Neural cell (in vitro differentiated cells): Measurements from ENCODE around the gene STRN3. TPM values are rescaled to one million over a fixed set of nuclear protein-coding genes. Genes with fewer than 3 reads are reported as not detected.

ENCODE experiments used
- H2AFZ ChIP-seq: fragments of 200-600, 300-800 bp; sonication (generic), shearing (Covaris generic); 2 replicates; pipeline ENCODE4 v1.6.0; 2014; ENCODE audit warnings: low read depth, mild to moderate bottlenecking, antibody characterized with exemption, low read length, moderate library complexity
- H3F3A ChIP-seq: fragments of 200-600 bp; shearing (Covaris generic); 2 replicates; pipeline ENCODE4 v1.6.1; 2016; ENCODE audit warnings: mild to moderate bottlenecking, moderate library complexity, mixed read lengths, antibody characterized with exemption, low read length; ENCODE audit not compliant: insufficient read depth, poor library complexity, severe bottlenecking
- H3K27ac ChIP-seq: fragments of 200-600, 300-800 bp; sonication (generic), shearing (Covaris generic); 2 replicates; pipeline ENCODE4 v1.5.1; 2014; ENCODE audit warnings: mild to moderate bottlenecking, low read length, moderate library complexity
- H3K27me3 ChIP-seq: fragments of 300-800, 200-600 bp; sonication (generic), shearing (Covaris generic); 2 replicates; pipeline ENCODE4 v1.6.0; 2014; ENCODE audit warnings: mild to moderate bottlenecking, low read depth, low read length, moderate library complexity; ENCODE audit not compliant: insufficient read depth
- H3K36me3 ChIP-seq: fragments of 300-800, 200-600 bp; sonication (generic), shearing (Covaris generic); 2 replicates; pipeline ENCODE4 v1.5.1; 2014; ENCODE audit warnings: mild to moderate bottlenecking, antibody characterized with exemption, low read length, moderate library complexity; ENCODE audit not compliant: insufficient read depth
- H3K4me2 ChIP-seq: fragments of 300-800, 200-600 bp; sonication (generic), shearing (Covaris generic); 2 replicates; pipeline ENCODE4 v1.6.0; 2014; ENCODE audit warnings: mild to moderate bottlenecking, low read length
- H3K4me3 ChIP-seq: fragments of 300-800, 200-600 bp; sonication (generic), shearing (Covaris generic); 2 replicates; pipeline ENCODE4 v1.5.1; 2014; ENCODE audit warnings: mild to moderate bottlenecking, low read length, moderate library complexity
- H3K79me2 ChIP-seq: fragments of 200-600 bp; shearing (Covaris generic); replicated peaks from 2 replicates; pipeline ENCODE4 v1.6.0; 2014; ENCODE audit warnings: mild to moderate bottlenecking, low read length, moderate library complexity; ENCODE audit not compliant: insufficient read depth
- H3K9ac ChIP-seq: fragments of 300-800, 200-600 bp; sonication (generic), shearing (Covaris generic); 2 replicates; pipeline ENCODE4 v1.6.1; 2016; ENCODE audit warnings: mild to moderate bottlenecking, low read length, mixed read lengths
- H3K9me2 ChIP-seq: fragments of 200-600 bp; shearing (Covaris generic); 2 replicates; pipeline ENCODE4 v1.6.1; 2016; ENCODE audit warnings: mild to moderate bottlenecking, low read length, mixed read lengths; ENCODE audit not compliant: insufficient read depth
- H3K9me3 ChIP-seq: fragments of 200-600, 300-800 bp; sonication (generic), shearing (Covaris generic); 2 replicates; pipeline ENCODE4 v1.6.1; 2016; ENCODE audit warnings: mild to moderate bottlenecking, mixed run types, low read length, moderate library complexity, mixed read lengths
- H4K20me1 ChIP-seq: fragments of 200-600 bp; shearing (Covaris generic); 2 replicates; pipeline ENCODE4 v1.6.1; 2016; ENCODE audit warnings: mild to moderate bottlenecking, mixed run types; ENCODE audit not compliant: insufficient read depth
- EP300 ChIP-seq: fragments of 450-650 bp; conservative IDR thresholded peaks from 2 replicates; pipeline ENCODE4 v1.6.1; 2014; ENCODE audit warnings: antibody characterized with exemption, mild to moderate bottlenecking, moderate library complexity; ENCODE audit not compliant: poor library complexity, severe bottlenecking
- EZH2 ChIP-seq: fragments of 200-600, 300-800 bp; shearing (Covaris generic), sonication (generic); IDR thresholded peaks from 2 replicates; pipeline ENCODE4 v1.6.1; 2014; ENCODE audit warnings: antibody characterized with exemption, low read length, borderline replicate concordance, mild to moderate bottlenecking; ENCODE audit not compliant: insufficient read depth, poor library complexity, severe bottlenecking
- MXI1 ChIP-seq: fragments of 450-650 bp; conservative IDR thresholded peaks from 2 replicates; pipeline ENCODE4 v1.6.1; 2014; ENCODE audit warnings: antibody characterized with exemption, mild to moderate bottlenecking; ENCODE audit not compliant: poor library complexity, severe bottlenecking
- POLR2AphosphoS5 ChIP-seq: IDR thresholded peaks from 2 replicates; pipeline ENCODE4 v1.6.1; 2012
- RAD21 ChIP-seq: fragments of 450-650 bp; conservative IDR thresholded peaks from 2 replicates; pipeline ENCODE4 v1.6.1; 2014; ENCODE audit warnings: antibody characterized with exemption, mild to moderate bottlenecking, moderate library complexity
- SMC3 ChIP-seq: fragments of 450-650 bp; conservative IDR thresholded peaks from 2 replicates; pipeline ENCODE4 v1.6.1; 2014; ENCODE audit warnings: antibody characterized with exemption, mild to moderate bottlenecking, moderate library complexity; ENCODE audit not compliant: poor library complexity
- TAF1 ChIP-seq: IDR thresholded peaks from 2 replicates; pipeline ENCODE4 v1.6.1; 2012; ENCODE audit warnings: low read depth
- polyA plus RNA-seq: library from polyadenylated mRNA; depleted of rRNA; stranded (reverse); fragments of >200 nt; gene quantifications from 2 replicates; pipeline ENCODE4 v1.2.3, GENCODE V29; 2014
- TF ChIP-seq, protein P1 (sequence below): fragments of 450-650 bp; IDR thresholded peaks from 2 replicates; pipeline ENCODE4 v1.5.1; 2014; ENCODE audit warnings: antibody characterized with exemption, mild to moderate bottlenecking, moderate library complexity; ENCODE audit not compliant: poor library complexity, severe bottlenecking
- TF ChIP-seq, protein P2 (sequence below): IDR thresholded peaks from 2 replicates; pipeline ENCODE4 v1.6.1; 2012; ENCODE audit warnings: borderline replicate concordance

The STRN3 gene
- polyA plus RNA-seq, 1 donor from 2014 or later: 60.1 TPM

DNA sequence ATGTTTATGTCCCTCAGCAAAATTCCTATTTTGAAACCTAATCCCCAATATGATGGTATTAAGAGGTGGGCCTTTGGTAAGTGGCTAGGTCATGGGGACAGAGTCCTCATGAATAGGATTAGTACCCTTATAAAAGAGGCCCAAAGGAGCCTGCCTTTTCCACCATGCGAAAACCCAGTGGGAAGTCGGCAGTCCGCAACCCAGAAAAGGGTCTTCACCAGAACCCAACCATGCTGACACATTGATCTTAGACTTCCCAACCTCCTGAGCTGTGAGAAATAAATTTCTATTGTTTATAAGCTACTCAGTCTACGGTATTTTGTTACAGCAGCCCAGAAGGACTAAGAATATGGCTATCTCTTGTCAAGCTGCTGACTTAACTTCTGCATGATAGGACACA, 85.3 kb downstream of the STRN3 start:
- peaks cover 6% of the 10 kb centered on the region for H3K36me3 ChIP-seq
- no peak overlapping the region for H3K27ac ChIP-seq
- peaks cover 3% of the 10 kb centered on the region for H3K79me2 ChIP-seq
- no peaks in the 10 kb centered on the region for H3K9me3 ChIP-seq
- no peaks in the 10 kb centered on the region for H3F3A ChIP-seq
- no peak overlapping the region for H3K4me3 ChIP-seq
- no peaks in the 10 kb centered on the region for H3K9me2 ChIP-seq
- no peaks in the 10 kb centered on the region for H3K27me3 ChIP-seq
- TF ChIP-seq, protein P1, sequence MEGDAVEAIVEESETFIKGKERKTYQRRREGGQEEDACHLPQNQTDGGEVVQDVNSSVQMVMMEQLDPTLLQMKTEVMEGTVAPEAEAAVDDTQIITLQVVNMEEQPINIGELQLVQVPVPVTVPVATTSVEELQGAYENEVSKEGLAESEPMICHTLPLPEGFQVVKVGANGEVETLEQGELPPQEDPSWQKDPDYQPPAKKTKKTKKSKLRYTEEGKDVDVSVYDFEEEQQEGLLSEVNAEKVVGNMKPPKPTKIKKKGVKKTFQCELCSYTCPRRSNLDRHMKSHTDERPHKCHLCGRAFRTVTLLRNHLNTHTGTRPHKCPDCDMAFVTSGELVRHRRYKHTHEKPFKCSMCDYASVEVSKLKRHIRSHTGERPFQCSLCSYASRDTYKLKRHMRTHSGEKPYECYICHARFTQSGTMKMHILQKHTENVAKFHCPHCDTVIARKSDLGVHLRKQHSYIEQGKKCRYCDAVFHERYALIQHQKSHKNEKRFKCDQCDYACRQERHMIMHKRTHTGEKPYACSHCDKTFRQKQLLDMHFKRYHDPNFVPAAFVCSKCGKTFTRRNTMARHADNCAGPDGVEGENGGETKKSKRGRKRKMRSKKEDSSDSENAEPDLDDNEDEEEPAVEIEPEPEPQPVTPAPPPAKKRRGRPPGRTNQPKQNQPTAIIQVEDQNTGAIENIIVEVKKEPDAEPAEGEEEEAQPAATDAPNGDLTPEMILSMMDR: no peak
- no peak for TF ChIP-seq POLR2AphosphoS5
- TF ChIP-seq EZH2: no peak
- no peak for TF ChIP-seq MXI1
- TF ChIP-seq, protein P2, sequence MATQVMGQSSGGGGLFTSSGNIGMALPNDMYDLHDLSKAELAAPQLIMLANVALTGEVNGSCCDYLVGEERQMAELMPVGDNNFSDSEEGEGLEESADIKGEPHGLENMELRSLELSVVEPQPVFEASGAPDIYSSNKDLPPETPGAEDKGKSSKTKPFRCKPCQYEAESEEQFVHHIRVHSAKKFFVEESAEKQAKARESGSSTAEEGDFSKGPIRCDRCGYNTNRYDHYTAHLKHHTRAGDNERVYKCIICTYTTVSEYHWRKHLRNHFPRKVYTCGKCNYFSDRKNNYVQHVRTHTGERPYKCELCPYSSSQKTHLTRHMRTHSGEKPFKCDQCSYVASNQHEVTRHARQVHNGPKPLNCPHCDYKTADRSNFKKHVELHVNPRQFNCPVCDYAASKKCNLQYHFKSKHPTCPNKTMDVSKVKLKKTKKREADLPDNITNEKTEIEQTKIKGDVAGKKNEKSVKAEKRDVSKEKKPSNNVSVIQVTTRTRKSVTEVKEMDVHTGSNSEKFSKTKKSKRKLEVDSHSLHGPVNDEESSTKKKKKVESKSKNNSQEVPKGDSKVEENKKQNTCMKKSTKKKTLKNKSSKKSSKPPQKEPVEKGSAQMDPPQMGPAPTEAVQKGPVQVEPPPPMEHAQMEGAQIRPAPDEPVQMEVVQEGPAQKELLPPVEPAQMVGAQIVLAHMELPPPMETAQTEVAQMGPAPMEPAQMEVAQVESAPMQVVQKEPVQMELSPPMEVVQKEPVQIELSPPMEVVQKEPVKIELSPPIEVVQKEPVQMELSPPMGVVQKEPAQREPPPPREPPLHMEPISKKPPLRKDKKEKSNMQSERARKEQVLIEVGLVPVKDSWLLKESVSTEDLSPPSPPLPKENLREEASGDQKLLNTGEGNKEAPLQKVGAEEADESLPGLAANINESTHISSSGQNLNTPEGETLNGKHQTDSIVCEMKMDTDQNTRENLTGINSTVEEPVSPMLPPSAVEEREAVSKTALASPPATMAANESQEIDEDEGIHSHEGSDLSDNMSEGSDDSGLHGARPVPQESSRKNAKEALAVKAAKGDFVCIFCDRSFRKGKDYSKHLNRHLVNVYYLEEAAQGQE: no peak
- no peak overlapping the region for H3K4me2 ChIP-seq
- H3K9ac ChIP-seq: no peak overlapping the region
- H4K20me1 ChIP-seq: no peaks in the 10 kb centered on the region
- H2AFZ ChIP-seq: no peak overlapping the region

DNA sequence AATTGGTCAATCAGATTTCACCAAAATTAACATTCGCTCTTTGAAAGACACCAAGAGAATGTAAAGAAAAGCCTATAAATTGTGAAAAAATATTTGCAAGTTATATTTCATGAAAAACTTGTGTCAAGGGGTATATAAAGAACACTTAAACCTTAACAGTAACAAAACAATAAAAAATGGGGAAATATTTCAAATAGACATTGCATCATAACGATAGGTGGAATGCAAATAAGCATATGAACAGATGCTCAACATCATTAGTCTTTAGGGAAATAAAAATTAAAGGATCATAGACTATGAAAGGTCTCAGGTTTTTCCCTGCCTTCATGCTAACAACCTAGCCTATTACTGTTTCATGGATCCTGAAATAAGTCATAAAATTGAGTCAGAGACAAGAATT, 87.6 kb downstream of the STRN3 start:
- H3K27ac ChIP-seq: no peak overlapping the region
- H3K9me2 ChIP-seq: no peaks in the 10 kb centered on the region
- H3K79me2 ChIP-seq: peaks cover 6% of the 10 kb centered on the region
- no peaks in the 10 kb centered on the region for H3K9me3 ChIP-seq
- H3K4me3 ChIP-seq: no peak overlapping the region
- no peaks in the 10 kb centered on the region for H3K27me3 ChIP-seq
- H4K20me1 ChIP-seq: no peaks in the 10 kb centered on the region
- no peak overlapping the region for H2AFZ ChIP-seq
- TF ChIP-seq MXI1 (no peak), RAD21 (no peak), SMC3 (no peak), EZH2 (no peak), TAF1 (no peak), POLR2AphosphoS5 (no peak), EP300 (no peak)
- TF ChIP-seq, protein P1: no peak
- TF ChIP-seq, protein P2: no peak
- no peaks in the 10 kb centered on the region for H3F3A ChIP-seq
- H3K4me2 ChIP-seq: no peak overlapping the region
- H3K36me3 ChIP-seq: peaks cover 13% of the 10 kb centered on the region
- H3K9ac ChIP-seq: no peak overlapping the region
